Thyroid gland (tissue), 4 donors: Measurements from ENCODE around the gene IL17C. TPM values are rescaled to one million over a fixed set of nuclear protein-coding genes. Genes with fewer than 3 reads are reported as not detected.
A peak's percentile ranks its signal among the peaks of the same experiment; 100 is the strongest.

Experiments
- DNase-seq, 2 donors: peaks; one replicate each; pipeline ENCODE4 v3.0.0-alpha.2; 2019
- H3K27ac ChIP-seq, 3 donors: fragments of 200-600 bp; sonication (generic); 1 replicate in 2 of 3; 2 replicates in 1 of 3; pipeline ENCODE4 v1.5.1; 2016 to 2019; ENCODE audit warnings: mild to moderate bottlenecking in 1 of 3, moderate library complexity in 1 of 3
- H3K27me3 ChIP-seq: fragments of 200-600 bp; sonication (generic); one replicate; pipeline ENCODE4 v1.5.1; 2019
- H3K36me3 ChIP-seq, 2 donors: fragments of 200-600 bp; sonication (generic); one replicate each; pipeline ENCODE4 v1.5.1; 2016 to 2019
- H3K4me1 ChIP-seq, 2 donors: fragments of 200-600 bp; sonication (generic); one replicate each; pipeline ENCODE4 v1.5.1; 2017 to 2019
- H3K4me3 ChIP-seq, 3 donors: fragments of 200-600 bp; sonication (generic); replicated peaks in 1 of 3; 1 replicate in 2 of 3; 2 replicates in 1 of 3; pipeline ENCODE4 v1.5.1; 2016; ENCODE audit warnings: mild to moderate bottlenecking in 1 of 3
- H3K9me3 ChIP-seq: fragments of 200-600 bp; sonication (generic); one replicate; pipeline ENCODE4 v1.5.1; 2017
- POLR2A ChIP-seq, 2 donors: fragments of 450-650 bp; IDR thresholded peaks; one replicate each; pipeline ENCODE4 v1.6.1; 2017; ENCODE audit warnings: antibody characterized with exemption in 2 of 2, mild to moderate bottlenecking in 2 of 2, moderate library complexity in 1 of 2
- WGBS, 2 donors: methylation state at CpG; one replicate each; pipeline ENCODE4 v1.1.5; 2017; 5-methylcytosine and 5-hydroxymethylcytosine counted together
- intact Hi-C: fragments of 100-400 bp; cut with DNase I; formaldehyde crosslinking; loops from one replicate; pipeline ENCODE4 v1.15.1; 2023
- total RNA-seq, 4 donors: library from RNA; depleted of rRNA; stranded (reverse); fragments of >200 nt; gene quantifications; one replicate each; pipeline ENCODE4 v1.2.3, GENCODE V29; 2016
- TF ChIP-seq, protein P1 (sequence below), 6 experiments: fragments of 200-600 bp in 3 of 6; fragments of 450-650 bp in 3 of 6; sonication (generic) in 3 of 6; IDR thresholded peaks; one replicate each; pipeline ENCODE4 v1.5.1; 2016 to 2019; ENCODE audit warnings: antibody characterized with exemption in 6 of 6, mild to moderate bottlenecking in 2 of 6, inconsistent platforms in 1 of 6, moderate library complexity in 1 of 6

Gene IL17C
- total RNA-seq, 4 donors from 2014 or later, result not detected

DNA sequence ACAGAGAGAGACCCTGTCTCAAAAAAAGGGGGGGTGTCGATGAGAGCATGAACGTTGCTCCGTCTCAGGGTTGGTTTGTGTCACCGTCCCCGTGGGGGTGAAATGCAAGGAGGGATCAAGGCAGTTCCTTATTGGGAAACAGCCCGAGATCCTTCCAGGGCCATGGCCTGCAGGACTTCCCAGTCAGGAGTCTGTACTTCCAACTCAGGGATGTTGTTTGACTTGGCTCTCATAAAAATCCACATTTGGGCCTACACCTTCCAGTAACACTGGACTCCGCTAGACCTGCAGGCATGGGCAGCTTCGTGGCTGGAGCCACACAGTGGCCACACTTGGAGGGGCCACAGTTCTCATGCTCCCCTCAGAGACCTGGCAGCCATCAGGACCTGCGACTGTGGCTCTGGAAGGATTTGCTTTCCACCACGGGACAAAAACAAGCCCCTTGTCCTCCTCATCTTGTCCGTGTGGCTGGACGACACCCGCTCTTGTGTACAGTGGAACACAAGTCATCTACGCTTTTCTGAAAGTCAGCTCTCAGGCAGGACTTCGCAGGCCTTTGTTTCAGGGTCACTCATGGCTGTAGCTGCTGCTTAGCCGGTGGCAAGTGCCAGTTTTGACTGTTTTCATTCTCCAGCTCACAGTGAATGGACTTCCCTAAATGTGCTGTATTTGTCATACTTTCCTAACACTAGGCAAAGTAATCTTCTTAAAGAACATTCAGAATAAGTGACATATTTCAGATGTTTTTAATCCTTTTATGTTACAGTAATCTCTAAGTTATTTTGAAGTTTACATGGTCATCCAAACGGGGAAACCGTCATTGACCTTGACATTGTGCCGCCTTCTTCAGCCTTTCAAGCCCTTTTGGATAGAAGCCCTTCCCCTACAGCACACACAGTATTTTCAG lies 24.2 kb upstream of the IL17C start:
- TF ChIP-seq POLR2A (IDR thresholded peaks at IDR 0.05), result no peak
- no peaks in the 10 kb centered on the region for H3K27me3 ChIP-seq
- no peak for DNase-seq
- H3K9me3 ChIP-seq, result no peaks in the 10 kb centered on the region
- H3K36me3 ChIP-seq, result peaks cover 18 to 32% of the 10 kb centered on the region in 2 donors
- no peak overlapping the region for H3K4me3 ChIP-seq
- intact Hi-C loops, result no loop called here
- H3K27ac ChIP-seq, result no peak overlapping the region
- WGBS, 2 donors, result 86 to 91% methylated on average over 19 of the region's 19 CpGs
- peaks cover 0 to 12% of the 10 kb centered on the region in 2 donors for H3K4me1 ChIP-seq

- TF ChIP-seq POLR2A (IDR thresholded peaks at IDR 0.05), result no peak
- TF ChIP-seq, protein P1, sequence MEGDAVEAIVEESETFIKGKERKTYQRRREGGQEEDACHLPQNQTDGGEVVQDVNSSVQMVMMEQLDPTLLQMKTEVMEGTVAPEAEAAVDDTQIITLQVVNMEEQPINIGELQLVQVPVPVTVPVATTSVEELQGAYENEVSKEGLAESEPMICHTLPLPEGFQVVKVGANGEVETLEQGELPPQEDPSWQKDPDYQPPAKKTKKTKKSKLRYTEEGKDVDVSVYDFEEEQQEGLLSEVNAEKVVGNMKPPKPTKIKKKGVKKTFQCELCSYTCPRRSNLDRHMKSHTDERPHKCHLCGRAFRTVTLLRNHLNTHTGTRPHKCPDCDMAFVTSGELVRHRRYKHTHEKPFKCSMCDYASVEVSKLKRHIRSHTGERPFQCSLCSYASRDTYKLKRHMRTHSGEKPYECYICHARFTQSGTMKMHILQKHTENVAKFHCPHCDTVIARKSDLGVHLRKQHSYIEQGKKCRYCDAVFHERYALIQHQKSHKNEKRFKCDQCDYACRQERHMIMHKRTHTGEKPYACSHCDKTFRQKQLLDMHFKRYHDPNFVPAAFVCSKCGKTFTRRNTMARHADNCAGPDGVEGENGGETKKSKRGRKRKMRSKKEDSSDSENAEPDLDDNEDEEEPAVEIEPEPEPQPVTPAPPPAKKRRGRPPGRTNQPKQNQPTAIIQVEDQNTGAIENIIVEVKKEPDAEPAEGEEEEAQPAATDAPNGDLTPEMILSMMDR (IDR thresholded peaks at IDR 0.05), result no peak
- H3K4me1 ChIP-seq, result peaks cover 0 to 12% of the 10 kb centered on the region in 2 donors
- H3K27me3 ChIP-seq, result no peaks in the 10 kb centered on the region
- peaks cover 10 to 24% of the 10 kb centered on the region in 2 donors for H3K36me3 ChIP-seq
- intact Hi-C loops, result no loop called here
- no peaks in the 10 kb centered on the region for H3K9me3 ChIP-seq
- no peak for DNase-seq
- no peak overlapping the region for H3K4me3 ChIP-seq
- H3K27ac ChIP-seq, result no peak overlapping the region
- WGBS, 2 donors, result 90 to 91% methylated on average over 19 of the region's 19 CpGs
Measured at GRCh38 chr16:88614818-88615580, 23.4 kb upstream of the IL17C start.

- Histone ChIP-seq H3K27ac (no peak overlapping the region), H3K27me3 (no peaks in the 10 kb centered on the region), H3K4me3 (no peak overlapping the region), H3K4me1 (peaks cover 0 to 12% of the 10 kb centered on the region in 2 donors), H3K9me3 (no peaks in the 10 kb centered on the region), H3K36me3 (peaks cover 3 to 11% of the 10 kb centered on the region in 2 donors)
- intact Hi-C loops, result no loop called here
- WGBS, 2 donors, result 41 to 48% methylated on average over 13 of the region's 13 CpGs
- peak; percentile 92 to 95 for DNase-seq
- TF ChIP-seq, protein P1 (IDR thresholded peaks at IDR 0.05), result no peak
- no peak for TF ChIP-seq POLR2A (IDR thresholded peaks at IDR 0.05)
Measured at GRCh38 chr16:88616320-88616719, 22.1 kb upstream of the IL17C start.

GRCh38 chr16:88616736-88617135 lies 21.6 kb upstream of the IL17C start:
- intact Hi-C loops, result no loop called here
- H3K4me1 ChIP-seq, result peaks cover 0 to 12% of the 10 kb centered on the region in 2 donors
- no peaks in the 10 kb centered on the region for H3K9me3 ChIP-seq
- H3K4me3 ChIP-seq, result no peak overlapping the region
- H3K36me3 ChIP-seq, result peaks cover 0 to 6% of the 10 kb centered on the region in 2 donors
- H3K27ac ChIP-seq, result no peak overlapping the region
- DNase-seq, result no peak
- TF ChIP-seq POLR2A (IDR thresholded peaks at IDR 0.05), result no peak
- TF ChIP-seq, protein P1 (IDR thresholded peaks at IDR 0.05), result no peak
- 83 to 90% methylated on average over 8 to 12 of the region's 12 CpGs for WGBS, 2 donors
- H3K27me3 ChIP-seq, result no peaks in the 10 kb centered on the region

DNA sequence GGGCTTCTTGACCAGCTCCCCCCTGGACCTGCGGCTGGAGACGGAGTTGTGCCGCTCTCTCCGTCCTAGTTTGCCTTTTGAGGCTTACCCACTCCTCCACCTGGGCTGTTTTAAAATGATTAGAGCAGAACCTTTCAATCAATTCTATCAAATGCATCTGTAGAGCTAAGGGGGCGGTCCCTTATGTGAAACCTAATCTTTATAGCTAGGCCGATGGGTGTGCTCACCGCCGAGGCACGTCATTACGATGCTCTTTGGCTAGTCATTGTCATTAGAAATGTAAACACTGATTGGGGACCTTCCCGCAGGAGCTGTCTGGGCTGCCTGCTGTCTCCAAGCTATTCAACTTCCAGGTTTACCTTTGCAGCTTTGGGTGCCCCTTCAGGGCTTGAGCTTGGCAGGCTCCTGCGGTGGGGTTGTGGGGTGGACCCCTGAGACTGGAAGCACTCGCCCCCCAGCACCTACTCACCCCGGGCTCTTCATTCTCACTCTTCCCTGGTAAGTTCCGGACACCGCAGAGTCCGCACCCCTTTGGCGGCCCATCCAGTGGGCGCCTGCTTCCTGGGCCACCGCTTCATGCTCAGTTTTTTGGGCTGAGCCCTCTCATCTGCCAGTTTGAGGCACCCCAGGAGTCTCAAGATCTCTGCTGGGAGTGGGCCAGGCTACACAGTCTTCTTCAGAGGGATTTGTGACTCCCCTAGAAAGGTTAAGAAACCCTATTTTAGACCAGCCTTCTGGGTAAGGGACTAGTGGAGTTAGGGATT lies 20.9 kb upstream of the IL17C start:
- WGBS, 2 donors, result 94 to 95% methylated on average over 20 of the region's 20 CpGs
- Histone ChIP-seq H3K36me3 (peaks cover 4 to 6% of the 10 kb centered on the region in 2 donors), H3K4me1 (peaks cover 0 to 12% of the 10 kb centered on the region in 2 donors), H3K27me3 (no peaks in the 10 kb centered on the region), H3K9me3 (no peaks in the 10 kb centered on the region), H3K4me3 (no peak overlapping the region), H3K27ac (no peak overlapping the region)
- intact Hi-C loops, result no loop called here
- no peak for DNase-seq
- TF ChIP-seq, protein P1 (IDR thresholded peaks at IDR 0.05), result no peak
- no peak for TF ChIP-seq POLR2A (IDR thresholded peaks at IDR 0.05)
